Fibroblast of skin of abdomen (primary cell): ENCODE data around the gene PPT1.
A peak's percentile ranks its signal among the peaks of the same experiment; 100 is the strongest.

Experiments used
- DNase-seq: peaks from one replicate; pipeline ENCODE4 v3.0.0-alpha.2; 2013

PPT1 gene

DNA sequence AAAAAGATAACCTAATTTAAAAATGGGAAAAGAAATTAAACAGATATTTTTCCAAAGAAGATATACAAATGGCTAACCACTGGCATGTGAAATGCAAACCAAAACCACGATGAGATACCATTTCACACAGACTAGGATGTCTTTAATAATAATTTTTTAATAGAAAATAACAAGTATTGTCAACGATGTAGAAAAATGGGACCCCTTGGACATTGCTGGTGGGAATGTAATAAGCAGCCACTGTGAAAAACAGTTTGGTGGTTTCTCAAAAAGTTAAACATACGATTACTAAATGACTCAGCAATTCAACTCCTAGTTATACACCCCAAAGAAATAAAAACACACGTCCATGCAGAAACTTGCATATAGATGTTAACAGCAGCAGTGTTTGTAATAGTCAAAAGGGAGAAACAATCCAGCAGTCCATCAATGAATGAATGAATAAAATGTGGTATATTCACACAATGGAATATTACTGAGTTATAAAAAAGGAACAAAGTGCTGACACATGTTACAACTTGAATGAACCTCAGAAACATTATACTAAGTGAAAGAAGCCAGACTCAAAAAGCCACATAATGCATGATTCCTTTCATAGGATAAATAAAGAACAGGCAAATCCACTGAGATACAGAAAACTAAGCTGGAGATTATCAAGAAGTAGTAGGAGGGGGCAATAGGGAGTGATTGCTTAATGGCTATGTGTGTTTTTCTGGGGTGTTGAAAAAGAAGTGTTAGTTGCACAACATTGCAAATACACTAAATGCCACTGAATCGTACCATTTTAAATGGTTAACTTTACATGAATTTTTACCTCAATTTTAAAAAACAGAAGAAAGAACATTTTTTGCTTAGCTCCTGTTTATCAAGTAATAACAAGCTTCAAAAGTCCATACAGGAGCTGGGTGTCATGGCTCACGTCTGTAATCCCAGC lies 4.1 kb downstream of the PPT1 start:
- peak; percentile 44 for DNase-seq

DNA sequence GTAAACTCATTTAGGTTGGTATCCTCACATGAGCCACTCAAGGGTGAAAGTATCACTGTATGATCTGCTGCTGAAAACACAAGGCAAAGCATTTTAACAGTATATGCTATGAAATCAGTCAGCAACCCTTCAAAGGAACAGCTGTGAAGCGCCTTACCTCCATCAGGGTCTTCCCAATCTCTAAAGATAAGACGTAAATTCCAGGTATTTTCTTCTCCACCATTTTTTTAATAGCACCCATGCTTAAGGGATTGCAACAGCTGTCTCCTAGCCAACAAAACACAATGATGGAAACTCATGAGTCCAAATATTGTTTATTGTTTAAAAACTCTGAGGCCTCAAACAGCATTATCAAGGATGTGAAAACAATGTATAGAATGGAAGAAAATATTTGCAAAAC lies 4.8 kb downstream of the PPT1 start:
- no peak for DNase-seq

DNA sequence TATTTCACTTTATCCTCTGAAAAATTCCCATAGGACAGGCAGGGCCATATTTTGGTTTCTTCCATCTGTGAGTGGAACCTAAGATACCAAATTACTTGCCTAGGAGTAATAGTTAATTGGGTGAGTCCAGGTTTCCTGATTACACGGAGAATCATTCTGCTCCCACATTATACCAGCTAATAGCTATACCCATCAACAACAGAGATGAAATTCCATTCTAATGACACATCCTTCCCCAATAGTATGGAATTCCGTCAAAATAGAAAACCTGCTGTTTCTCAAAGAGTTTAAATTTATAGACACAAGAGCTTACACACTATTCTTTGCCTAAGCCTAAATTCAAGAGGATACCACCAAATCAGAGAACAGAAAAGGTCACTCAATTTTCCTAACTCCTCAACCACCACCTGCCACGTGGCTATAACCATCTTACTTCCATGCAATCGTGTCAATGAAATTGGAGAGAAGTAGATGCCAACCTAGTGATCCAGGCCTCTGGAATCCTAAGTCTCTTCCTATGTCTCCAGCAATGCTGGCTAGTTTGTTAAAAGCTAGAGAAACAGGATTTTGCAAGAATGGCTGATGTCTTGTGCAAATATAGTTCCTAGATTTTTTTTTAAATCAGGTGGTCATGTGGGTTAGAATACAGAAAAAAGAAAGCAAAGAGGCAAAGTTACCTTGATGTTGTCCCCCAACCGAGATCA lies 6.2 kb downstream of the PPT1 start:
- DNase-seq, result peak; percentile 7

DNA sequence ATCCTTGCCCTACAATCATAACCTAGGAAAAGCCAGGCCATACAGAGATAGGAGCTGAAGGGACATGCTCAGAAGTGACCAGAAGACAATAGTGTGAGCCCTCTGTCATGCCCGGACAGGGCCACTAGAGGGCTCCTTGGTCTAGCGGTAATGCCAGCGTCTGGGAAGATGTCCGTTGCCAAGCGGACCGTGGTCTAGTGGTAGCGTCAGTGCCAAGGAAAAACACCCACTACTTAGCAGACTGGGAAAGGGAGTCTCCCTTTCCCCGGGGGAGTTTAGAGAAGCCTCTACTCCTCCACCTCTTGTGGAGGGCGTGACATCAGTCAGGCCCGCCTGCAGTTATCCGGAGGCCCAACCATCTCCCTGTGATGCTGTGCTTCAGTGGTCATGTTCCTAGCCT lies 12.3 kb downstream of the PPT1 start:
- DNase-seq, result peak; percentile 41

DNA sequence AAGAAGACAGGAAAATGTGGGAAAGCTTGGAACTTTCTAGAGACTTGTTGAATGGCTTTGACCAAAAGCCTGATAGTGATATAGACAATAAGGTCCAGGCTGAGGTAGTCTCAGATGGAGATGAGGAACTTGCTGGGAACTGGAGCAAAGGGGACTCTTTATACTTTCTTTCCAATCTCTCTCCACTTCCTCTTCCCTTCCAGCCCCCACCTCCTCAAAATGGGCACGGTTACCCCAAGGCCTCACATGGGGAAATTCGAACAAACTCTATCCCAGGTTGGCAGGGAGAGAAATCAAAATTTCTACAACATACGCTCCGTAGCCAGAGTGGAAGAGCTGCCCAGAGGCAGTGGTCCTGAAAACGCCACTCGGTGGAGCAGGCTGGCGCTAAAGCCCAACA lies 15.2 kb downstream of the PPT1 start:
- no peak for DNase-seq

DNA sequence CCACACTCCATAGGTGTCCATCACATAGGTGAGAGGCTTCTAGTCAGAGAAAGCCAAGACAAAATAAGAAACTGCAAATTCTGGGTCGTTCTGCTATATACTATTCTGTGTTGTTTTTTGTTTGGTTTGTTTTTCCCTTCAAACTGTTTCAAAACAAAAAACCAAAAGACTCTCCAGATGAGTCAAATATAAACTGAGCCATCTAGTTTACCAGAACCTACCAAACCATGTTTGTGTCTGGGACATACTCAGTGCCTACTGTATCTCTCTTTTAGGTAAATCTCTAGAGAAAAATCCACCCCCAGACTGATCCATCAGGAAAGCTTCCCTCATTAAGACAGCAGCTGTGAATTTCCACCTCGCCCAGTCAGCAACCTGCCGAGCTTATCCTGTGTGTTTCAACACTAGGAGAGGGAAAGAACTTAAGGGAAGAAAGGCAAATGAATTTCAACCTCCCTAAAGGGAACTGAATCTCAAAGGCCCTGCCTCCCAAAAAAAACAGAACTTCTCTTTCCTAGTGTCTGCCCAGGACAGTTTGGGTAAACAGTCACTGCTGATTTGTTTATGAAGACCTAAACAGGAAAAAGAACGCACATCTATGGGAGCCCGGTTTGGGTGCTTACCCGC lies 17.2 kb downstream of the PPT1 start:
- DNase-seq, result no peak

DNA sequence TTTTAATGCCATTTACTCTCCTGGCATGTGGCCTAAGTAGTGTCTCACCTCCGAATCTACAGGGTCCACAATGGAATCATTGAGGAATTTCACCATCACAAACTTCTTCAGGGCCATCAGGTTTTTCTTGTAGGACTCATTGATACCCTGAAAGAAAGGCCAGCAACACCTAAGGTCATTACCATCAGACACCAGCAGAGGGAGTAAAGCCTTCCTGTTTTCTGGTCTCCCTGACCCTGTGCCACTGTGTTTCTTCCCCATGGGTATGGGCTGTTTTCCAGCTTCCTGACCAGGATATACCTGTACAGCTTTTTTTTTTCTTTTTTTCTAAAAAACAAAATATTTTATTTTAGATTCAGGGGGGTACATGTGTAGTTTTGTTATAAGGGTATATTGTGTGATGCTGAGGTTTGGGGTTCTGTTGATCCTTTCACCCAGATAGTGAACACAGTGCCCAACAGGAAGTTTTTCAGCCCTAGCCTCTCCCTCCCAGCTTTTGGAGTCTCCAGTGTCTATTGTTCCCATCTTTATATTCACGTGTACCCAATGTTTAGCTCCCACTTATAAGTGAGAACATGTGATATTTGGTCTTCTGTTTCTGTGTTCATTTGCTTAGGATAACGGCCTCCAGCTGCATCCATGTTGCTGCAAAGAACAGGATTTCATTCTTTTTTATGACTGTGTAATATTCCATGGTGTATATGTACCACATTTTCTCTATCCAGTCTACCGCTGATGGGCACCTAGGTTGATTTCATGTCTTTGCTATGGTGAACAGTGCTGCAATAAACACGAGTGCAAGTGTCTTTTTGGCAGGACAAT lies 18.3 kb downstream of the PPT1 start:
- DNase-seq, result peak; percentile 51

DNA sequence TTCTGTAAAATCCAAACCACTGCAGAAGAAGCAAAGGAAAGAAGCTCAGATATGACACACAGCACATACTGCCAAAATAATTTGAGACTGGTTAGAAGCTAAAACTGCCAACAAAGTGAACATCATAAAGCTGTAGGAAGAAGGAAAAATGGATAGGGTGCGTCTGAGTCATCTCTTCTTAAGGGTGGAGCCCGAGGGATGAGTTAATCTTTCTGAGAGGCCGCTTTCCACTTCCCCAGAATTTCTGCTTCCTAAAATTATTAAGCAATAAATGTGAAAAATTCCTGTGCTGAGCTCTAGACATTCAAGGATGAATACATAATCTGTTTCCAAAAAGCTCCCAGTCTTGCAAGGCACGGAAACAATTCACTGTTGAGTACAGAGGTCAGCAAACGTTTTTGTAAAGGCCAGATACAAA lies 20.1 kb downstream of the PPT1 start:
- peak; percentile 79 for DNase-seq

DNA sequence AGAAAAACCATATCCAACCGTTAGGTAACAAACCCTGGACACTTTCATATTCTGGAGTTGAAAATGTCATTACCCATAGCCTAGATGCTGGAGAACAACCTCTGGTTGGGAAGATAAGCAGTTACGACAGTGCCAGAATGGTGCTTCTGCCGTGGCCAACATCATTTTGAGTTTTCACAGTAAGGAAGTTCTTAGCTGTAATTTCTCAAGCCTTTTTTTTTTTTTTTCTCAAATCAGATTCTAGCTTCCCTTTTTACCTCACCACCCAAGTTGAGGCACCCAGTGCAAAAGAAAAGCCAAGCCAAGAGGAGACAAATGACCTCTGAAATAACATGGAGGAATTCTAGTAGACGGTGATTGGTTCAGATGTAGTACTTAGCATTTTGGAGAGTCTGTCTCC lies 21.8 kb downstream of the PPT1 start:
- DNase-seq, result no peak

DNA sequence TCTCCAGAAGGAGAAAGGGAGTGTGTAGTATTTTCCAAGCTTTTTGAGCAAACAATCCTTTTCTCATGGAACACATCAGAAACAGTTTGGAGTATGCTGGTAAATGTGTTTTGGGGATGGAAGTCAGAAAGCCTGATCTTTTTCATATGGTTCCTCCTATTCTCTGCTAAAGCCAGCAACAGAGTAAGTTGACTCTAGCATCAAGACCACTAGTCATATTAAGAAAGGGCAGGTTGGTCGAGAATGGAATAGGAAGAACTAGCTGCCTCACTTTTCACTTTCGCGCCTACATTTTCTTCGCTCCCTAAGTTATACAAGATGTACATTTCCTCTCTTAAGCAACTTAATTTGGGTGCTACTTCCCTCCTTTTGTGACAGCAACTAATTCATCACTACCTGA lies 24.0 kb downstream of the PPT1 start:
- DNase-seq, result no peak

DNA sequence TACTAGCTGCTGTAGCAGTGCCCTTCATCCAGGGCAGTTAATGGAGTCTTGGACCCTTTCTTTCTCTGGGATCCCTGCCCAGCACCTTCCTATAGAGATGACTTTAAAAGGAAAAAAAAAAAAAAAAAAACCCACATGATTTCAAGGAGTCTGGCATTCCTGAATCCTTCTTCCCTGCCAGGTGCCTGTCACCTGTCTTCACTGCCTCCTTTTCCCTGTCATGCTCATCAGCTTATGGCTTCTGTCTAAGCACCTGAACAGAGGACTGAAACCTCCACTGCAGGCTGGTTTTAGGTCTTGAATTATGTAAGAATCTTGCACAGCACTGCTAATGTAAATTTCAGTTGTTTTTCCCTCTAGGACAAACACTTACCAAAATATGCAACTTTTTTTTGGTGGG lies 24.9 kb downstream of the PPT1 start:
- DNase-seq, result no peak

DNA sequence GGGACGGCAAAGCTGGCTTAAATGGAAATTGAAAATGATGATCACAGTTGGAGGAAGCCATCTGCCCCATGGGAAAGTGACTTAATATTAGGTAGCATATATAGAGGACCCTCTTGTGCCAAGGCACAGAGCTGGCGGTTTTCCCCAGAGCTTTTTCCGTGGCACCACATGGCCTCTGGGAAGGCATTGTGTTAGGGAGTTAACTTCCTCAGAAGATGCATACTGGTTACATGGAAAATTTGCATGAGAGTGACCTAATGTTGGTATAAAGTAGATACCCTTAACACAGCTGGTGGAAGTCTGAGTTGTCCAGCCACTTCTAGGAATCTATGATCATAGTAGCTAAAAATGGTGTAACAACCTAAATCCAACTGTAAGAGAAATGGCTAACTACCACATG lies 29.2 kb downstream of the PPT1 start:
- DNase-seq, result no peak

DNA sequence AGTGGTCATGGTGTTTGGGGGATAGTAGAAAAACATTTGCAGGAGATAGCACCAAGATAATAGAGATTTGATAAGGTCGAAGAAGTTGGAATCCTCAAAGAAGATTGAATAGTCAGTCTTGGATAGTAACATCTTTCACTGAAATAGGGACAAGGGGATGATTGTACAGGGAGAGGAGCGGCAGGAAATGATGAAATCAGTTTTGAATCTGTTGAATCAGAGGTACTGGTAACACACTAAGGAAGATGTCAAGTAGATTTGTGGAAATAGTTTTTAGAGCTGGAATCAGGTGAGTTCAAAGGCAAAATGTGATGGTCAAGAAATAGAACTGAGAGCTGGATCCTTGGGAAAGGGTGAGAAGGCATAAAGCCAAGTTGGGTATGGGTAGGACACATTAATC lies 30.0 kb downstream of the PPT1 start:
- no peak for DNase-seq

DNA sequence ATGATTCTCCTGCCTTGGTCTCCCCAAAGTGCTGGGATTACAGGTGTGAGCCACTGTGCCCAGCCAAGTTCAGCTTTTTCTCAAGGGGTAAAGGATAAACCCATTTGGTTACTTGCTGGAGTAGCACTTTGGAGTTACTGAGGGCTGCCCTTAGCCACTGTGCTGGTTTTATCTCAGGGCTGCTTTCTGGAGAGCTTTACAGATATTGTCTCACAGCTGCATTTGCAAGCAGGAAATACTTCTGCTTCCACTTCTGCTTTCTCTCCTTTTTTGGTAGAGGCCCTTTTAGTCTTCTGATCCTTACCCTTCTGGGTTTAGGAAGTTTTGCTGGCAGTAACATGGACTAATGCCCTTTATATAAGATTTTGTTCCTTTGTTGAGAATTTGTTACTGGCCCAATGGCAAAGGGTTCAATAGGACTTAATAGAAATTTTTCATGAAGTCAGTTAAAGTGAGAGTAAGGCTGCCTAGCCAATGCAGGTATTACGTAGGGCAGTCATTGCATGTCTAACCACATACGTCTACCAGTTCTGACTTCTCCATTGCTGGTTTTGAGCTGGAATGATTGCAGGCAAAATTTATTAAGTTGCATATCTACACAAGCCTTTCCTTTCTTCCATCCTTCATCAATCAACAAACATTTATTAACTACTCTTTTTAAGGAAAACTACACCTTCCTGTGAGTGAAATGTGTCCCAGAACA lies 32.1 kb downstream of the PPT1 start:
- no peak for DNase-seq

DNA sequence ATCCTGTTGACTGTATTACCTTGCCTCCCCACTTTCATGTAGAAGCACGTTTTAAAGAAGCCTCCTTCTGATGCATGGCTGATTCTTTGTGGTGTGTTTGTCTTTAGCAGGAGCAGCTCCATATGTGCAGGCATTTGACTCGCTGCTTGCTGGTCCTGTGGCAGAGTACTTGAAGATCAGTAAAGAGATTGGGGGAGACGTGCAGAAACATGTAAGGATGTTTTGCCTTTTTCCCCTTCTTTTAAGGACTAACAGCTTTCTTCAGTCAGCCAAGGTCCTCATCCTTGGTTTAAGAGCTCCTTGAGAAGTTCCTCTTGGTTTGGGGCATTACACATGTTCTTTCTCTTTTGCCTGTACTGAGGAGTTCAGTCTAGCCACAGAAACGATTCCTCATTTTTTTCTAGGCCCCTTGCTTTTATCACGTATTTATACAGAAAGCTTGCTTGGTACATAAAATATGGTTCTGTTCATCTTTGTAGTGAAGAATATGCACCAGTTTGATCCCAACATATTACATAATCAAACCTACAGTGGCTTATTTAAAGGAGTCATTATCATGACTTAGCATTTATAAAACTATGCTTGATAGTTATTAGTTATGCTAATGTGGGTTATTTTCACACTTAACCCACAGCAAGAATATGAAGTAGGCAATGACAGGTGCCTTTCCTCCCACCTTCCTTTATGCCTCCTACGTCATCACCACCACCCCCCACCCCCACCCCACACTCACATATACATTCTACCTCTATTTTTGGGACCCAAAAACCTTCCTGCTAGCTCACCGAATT lies 36.9 kb downstream of the PPT1 start:
- DNase-seq, result no peak

DNA sequence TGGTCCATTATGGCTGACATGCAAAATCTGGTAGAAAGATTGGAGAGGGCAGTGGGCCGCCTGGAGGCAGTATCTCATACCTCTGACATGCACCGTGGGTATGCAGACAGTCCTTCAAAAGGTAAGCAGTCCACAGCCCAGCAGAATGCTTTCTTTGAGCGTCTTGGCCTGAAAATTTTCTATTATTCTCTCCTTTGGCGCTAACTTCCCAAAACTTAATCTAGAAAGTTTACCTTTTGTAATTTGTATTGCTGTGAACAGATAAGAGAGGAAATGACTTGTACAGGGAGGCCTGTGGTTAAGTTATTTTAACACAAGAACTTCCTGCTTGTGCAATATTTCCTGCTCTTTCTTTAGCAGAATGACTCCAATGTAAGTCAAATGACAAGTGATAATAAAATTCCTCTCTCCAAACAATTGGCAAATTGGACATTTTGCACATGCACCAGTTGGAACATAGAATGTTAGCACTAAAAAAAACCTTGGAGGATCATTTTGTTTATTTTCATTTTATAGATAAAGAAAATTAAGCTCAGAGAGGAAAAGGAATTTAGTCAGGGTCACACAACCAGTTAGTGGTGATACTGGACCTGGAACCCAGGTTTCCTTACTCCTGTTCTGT lies 37.6 kb downstream of the PPT1 start:
- no peak for DNase-seq

DNA sequence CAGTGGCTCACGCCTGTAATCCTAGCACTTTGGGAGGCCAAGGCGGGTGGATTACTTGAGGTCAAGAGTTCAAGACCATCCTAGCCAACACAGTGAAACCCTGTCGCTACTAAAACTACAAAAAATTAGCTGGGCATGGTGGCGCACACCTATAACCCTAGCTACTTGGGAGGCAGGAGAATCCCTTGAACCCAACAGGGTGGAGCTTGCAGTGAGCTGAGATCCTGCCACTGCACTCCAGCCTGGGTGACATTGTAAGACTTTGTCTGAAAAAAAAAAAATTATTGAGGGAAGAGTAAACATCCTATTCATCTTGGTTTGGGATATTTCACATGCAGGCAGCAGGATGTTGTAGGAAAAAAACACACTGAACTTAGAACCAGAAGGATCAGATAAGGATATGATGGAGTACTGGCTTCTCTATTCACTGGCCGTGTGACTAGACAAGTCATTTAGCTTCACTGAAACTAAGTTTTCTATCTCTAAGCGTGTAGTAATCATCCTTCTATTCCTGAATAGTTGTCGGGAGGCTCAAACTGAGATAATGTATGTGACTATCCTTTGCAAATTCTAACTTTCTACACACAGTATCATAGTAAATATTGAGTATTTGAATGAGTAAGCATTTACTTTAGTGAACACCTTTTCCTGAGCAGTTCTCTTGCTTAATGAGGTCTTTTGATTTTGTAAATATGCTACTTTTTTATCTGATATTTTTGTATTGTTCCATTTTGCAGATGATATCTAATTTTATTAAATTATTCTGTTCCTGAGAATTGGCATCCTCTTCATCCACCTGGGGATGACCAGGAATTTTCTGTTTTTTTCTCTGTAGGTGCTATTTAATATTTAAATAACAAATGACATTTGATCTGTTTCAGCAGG lies 38.4 kb downstream of the PPT1 start:
- no peak for DNase-seq

DNA sequence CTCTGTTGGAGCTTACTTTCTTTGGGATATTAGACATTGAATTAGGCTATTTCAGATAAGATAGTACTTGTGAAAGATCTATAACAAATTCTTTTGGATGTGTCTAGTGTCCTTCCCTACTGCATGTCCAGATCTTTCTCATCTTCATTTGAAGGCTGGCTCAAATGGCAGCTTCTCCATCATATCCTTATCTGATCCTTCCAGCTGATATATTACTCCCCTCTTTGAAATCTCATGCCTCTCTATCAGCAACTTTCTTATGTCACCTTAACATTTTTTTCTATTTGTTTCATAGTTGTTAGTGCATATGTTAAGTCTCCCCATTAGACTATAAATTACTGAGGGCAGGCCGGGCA lies 39.0 kb downstream of the PPT1 start:
- no peak for DNase-seq

DNA sequence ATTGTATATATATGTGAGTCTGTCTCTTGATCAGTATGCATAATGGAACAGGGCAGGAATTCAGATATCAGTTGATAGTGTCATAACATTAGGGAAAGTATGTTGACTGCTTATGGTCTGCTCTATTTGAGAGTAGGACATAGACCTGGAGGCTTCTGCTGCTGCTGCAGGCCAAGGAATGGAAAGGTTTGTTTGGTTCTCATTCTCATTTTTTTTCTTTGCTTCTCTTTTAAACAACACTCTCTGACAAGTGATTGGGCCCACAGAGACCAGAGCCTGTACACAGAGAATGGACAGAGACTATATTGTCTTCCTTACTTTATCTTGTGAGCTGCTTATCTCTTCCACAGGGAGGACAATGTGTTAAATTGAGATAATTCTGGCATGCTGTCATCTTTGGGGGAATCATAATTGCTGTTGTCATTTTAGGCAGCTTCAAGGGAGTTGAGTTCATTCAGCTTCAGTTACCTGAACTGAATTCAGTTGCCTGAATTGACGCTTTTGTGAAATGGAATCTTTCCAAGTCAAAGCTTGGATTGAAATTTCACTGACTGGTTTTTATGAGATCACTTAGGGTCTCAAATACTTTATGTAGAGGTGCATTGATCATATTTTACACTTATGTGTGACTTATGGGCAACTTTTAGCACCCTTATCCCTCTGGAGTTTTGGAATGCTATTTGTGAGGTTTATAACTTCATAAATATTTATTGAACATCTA lies 39.6 kb downstream of the PPT1 start:
- DNase-seq, result no peak
